OCI-LY3 (cell line): Measurements from ENCODE around the gene TCF23.
"Not testable (repeated sequence)": the region's sequence is repeated elsewhere in the genome, so short reads cannot be mapped to it uniquely, and the experiment has no call there.

Experiments used
- CTCF ChIP-seq: fragments of 200-600, 300-600 bp; sonication (generic); IDR thresholded peaks from 2 replicates; pipeline ENCODE4 v1.5.1; 2014; ENCODE audit warnings: antibody characterized with exemption, low read length, low read depth
- EZH2phosphoT487 ChIP-seq: fragments of 200-600 bp; shearing (Covaris generic); IDR thresholded peaks from 2 replicates; pipeline ENCODE4 v1.6.1; 2018; ENCODE audit warnings: antibody characterized with exemption, mixed run types, low read depth

GRCh38 chr2:27110603-27111352 lies 38.0 kb upstream of the TCF23 start:
- TF ChIP-seq CTCF, EZH2phosphoT487: not testable (repeated sequence)
